Hippocampal formation (tissue), 2 donors: ENCODE measurements around the gene SRR.
"Not testable (repeated sequence)": the region's sequence is repeated elsewhere in the genome, so short reads cannot be mapped to it uniquely, and the experiment has no call there.

ENCODE experiments used
- DNase-seq, 2 donors: peaks; one replicate each; lab custom pipeline; 2025; lab: John Stamatoyannopoulos, UW

SRR gene

GRCh38 chr17:2303204-2304188 lies at the start of gene SRR, which contains the start of gene SMG6:
Gene SRR (plus strand): TSS chr17:2303950. CDS start chr17:2315561, 11,611 bp downstream.
Gene SMG6 (minus strand): TSS chr17:2303785. CDS start chr17:2303720, 65 bp downstream.
- DNase-seq, result peak; percentile 83 to 87

- DNase-seq, result not testable (repeated sequence)
Measured at GRCh38 chr17:2258830-2259229, 44.9 kb upstream of the SRR start.

- DNase-seq, result no peak
Measured at GRCh38 chr17:2259769-2260536, 43.8 kb upstream of the SRR start.

GRCh38 chr17:2262135-2262587 lies 41.6 kb upstream of the SRR start:
- no peak for DNase-seq

GRCh38 chr17:2263183-2264066 lies 40.3 kb upstream of the SRR start:
- no peak for DNase-seq

GRCh38 chr17:2264067-2264860 lies 39.5 kb upstream of the SRR start:
- DNase-seq, result no peak

- DNase-seq, result not testable (repeated sequence)
Measured at GRCh38 chr17:2265166-2265565, 38.6 kb upstream of the SRR start.

- DNase-seq, result no peak
Measured at GRCh38 chr17:2266045-2266864, 37.5 kb upstream of the SRR start.

GRCh38 chr17:2266865-2267228 lies 36.9 kb upstream of the SRR start:
- no peak for DNase-seq

- DNase-seq, result no peak
Measured at GRCh38 chr17:2267354-2267753, 36.4 kb upstream of the SRR start.

GRCh38 chr17:2271985-2272702 lies 31.6 kb upstream of the SRR start:
- DNase-seq, result no peak

GRCh38 chr17:2274414-2274813 lies 29.3 kb upstream of the SRR start:
- no peak for DNase-seq

GRCh38 chr17:2275722-2276121 lies 28.0 kb upstream of the SRR start:
- DNase-seq, result no peak

GRCh38 chr17:2277429-2278170 lies 26.1 kb upstream of the SRR start:
- no peak for DNase-seq

- no peak for DNase-seq
Measured at GRCh38 chr17:2279707-2280106, 24.0 kb upstream of the SRR start.

GRCh38 chr17:2282297-2282873 lies 21.4 kb upstream of the SRR start:
- DNase-seq, result peak in 1 of 2 donors; percentile 16

- no peak for DNase-seq
Measured at GRCh38 chr17:2283302-2283701, 20.4 kb upstream of the SRR start.

- no peak for DNase-seq
Measured at GRCh38 chr17:2289878-2290478, 13.8 kb upstream of the SRR start.
